Body of pancreas (tissue), 4 donors: Measurements from ENCODE around the gene CLMN.

Experiments
- CTCF ChIP-seq, 7 experiments: fragments of 450-650 bp in 4 of 7; fragments of 200-600 bp in 3 of 7; sonication (generic) in 3 of 7; IDR thresholded peaks; one replicate each; pipeline ENCODE4 v1.5.1; 2016 to 2019; ENCODE audit warnings: antibody characterized with exemption in 7 of 7
- POLR2A ChIP-seq, 3 donors: fragments of 450-650 bp; IDR thresholded peaks; one replicate each; pipeline ENCODE4 v1.6.1; 2016; ENCODE audit warnings: antibody characterized with exemption in 3 of 3, mild to moderate bottlenecking in 2 of 3

DNA sequence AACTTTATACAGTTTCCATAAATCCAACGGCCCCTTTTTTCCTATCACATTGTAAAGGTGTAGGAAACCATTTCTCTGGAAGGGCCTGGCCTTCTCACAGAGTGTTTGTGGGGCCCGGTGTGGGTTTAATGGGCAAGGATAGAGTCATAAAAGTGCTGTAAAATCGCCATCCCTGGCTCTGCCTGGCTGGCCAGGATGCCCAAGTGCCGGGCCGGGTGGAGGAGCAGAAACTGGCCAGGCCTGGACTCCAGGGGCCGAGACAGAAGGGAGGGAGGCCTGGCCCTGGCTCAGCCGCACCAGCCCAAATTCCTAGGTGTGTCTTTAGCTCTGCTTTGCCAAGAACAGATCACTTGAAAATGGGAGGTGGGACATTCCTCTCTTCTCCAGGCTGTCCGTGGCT lies 85.3 kb downstream of the CLMN start:
- TF ChIP-seq POLR2A (IDR thresholded peaks at IDR 0.05): no peak
- no peak for TF ChIP-seq CTCF (IDR thresholded peaks at IDR 0.05)
